HG02642 (cell line): ENCODE data around the gene ITGA3.
"Not testable (repeated sequence)": the region's sequence is repeated elsewhere in the genome, so short reads cannot be mapped to it uniquely, and the experiment has no call there.

ENCODE experiments used
- ATAC-seq: cut with Tn5 transposase; IDR thresholded peaks from one replicate; pipeline ENCODE4 v1.9.1; 2021; ENCODE audit warnings: mild to moderate bottlenecking; ENCODE audit not compliant: unreplicated experiment, poor library complexity

Gene ITGA3

DNA sequence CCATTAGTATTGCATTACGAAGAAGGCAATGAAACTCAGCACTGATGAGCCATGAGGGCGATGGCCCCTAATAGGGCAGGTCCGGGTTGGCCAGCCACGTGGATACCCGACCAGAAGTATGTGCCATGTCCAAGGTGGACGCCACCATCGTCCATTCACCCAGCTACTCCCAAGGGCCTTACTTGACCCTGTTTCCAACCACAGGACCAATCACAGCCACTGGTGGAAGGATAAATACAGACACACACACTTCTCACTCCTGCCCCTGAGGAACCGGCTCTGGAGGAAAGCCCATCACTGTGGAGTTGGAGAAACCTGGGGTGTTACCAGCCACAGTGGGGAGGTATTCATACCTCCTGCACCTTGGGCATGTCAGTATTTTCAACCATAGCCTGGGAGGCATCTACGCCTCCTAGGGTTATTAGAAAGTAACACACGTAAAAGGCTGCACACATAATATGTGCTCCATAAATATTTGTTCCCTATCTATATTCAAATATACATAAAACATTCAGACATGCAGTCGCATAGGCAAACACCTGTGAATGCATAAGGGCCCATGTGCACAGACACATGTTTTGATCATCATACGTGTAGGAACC lies 5.4 kb upstream of the ITGA3 start:
- ATAC-seq = no peak

DNA sequence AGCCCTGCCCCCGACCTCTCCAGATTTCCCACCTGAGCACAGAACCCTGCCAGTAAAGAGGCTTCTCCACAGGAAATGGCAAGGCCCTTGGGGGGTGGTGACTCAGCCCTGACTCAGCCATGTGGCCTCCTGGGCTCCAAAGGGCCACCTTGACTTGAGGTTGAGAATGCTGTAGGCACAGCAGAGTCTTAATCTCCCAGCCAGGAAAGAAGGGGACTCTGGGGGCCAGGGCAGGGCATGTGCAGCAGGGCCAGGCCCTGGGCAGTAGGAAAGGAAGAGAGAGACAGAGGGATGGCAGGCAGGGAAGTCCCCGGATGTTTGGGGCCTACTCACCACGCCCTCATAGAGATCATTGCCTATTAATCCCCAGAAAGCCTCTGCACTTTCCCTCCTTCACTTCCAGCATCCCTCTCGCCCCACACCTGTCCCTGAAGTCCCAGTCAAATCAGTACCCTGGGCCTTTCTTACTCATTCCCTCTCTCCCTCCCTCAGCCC lies 4.8 kb upstream of the ITGA3 start:
- ATAC-seq = no peak

DNA sequence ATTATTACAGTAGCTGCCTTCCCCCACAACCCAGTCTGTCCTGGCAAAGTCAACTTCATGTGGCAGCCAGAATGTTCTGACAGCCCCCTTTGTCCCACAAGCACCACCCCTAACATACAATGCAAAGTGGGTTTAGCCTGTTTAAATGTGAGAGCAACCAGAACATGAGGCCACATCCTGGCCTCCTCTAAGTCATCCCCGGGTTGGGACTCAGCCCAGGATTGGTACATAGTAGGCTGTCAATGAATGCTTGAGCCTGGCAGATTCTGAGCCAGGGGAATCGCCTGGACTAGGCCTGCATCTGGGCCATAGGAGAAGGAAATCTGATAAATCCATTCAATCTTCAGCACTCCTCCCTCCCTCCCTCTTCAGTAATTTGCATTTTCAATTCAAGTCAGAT lies 4.3 kb upstream of the ITGA3 start:
- no peak for ATAC-seq

DNA sequence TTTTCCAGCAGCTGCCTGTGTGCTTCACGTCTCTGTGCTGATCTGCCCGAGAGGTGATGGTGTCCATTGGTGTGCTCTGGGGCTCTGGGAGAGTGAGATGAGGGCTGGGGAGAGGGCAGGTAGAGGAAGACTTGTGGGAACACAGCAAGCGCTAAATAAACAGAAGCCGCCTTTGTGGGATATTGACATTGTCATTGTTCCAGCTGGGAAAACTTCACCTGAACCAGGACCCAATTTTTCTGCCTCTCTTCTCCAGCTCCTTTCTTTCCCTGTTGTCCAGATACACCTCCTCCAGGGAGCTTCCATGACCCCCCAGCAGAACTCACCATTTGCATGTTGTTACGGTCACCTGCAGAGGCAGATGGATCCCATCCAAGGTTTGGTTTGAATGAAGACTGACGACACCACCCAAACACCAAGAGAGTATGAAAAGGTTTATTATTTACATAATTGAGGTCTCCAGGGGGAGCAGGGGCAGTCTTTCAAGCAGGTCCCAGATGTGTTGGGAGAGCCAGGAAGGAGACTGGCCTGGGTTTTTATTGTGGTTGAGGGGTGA lies 3.6 kb upstream of the ITGA3 start:
- ATAC-seq = no peak

DNA sequence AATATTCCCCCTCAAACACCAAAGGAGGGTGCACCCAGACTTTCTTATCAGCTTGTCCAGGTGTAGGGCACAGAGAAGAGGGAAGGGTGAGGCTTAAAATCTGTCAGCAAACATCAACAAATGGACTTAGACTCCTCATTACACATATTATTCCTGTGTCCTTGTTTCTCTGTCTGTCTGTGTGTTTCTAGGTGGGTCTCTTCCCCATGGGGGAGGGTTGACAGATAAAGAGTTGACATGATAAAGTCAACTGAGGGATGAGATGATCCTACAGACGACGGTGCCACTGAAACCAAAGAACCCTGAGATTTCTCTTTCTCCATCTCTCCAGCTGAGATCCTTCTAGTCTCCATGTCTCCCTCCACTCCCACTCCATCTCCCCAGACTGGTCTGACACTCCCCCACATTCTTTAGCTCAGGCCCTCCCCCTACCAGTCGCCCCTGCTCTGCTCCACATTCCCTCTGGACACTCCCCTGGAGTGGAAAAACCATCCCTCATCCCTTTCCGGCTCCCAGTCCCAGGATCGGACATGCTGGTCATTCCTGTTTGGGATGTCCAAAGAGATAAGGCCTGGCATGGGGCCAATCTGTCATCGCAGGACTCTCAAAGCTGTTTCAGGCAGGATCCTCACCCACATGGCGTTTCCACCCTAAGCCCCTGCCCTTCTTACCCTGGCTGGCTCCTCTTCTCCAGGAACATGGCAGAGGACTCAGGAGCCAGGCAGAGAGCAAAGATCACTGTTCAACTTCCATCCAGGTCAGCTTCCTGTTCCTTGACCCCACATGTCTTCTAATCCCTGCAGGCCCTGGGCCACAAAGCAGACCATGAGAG lies 2.9 kb upstream of the ITGA3 start:
- no peak for ATAC-seq

DNA sequence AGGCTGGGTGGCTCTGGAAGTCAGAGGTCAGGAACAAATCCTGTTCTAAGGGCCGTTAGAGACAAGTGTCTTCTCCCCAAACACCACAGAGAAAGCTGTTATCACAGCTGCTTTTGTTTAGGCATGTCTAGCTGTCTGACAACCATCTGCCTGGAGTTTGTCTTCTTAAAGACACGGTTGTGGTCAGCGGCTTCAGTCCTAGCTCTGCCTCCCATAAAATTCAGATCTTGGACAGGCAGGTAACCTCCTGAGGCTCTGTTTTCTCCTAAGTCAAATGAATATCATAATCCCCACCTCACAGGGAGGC lies 2.3 kb upstream of the ITGA3 start:
- ATAC-seq = no peak

DNA sequence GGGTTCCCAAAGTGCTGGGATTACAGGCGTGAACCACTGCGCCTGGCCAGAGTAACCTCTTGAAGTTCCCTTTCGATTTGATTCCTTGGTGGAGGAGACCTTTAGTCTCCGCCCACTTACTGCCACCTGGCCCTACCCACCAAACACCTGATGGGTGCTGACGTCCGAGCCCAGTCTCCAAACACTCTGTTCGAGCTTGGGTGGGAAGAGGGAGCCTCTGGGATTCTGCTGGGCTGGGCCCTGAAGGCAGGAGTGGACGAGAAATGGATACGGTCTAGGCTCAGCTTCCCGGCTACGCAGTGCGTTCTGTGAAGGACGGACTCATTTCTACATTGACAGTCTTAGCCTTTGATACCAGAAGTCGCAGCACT lies 870 bp upstream of the ITGA3 start:
- ATAC-seq = no peak

DNA sequence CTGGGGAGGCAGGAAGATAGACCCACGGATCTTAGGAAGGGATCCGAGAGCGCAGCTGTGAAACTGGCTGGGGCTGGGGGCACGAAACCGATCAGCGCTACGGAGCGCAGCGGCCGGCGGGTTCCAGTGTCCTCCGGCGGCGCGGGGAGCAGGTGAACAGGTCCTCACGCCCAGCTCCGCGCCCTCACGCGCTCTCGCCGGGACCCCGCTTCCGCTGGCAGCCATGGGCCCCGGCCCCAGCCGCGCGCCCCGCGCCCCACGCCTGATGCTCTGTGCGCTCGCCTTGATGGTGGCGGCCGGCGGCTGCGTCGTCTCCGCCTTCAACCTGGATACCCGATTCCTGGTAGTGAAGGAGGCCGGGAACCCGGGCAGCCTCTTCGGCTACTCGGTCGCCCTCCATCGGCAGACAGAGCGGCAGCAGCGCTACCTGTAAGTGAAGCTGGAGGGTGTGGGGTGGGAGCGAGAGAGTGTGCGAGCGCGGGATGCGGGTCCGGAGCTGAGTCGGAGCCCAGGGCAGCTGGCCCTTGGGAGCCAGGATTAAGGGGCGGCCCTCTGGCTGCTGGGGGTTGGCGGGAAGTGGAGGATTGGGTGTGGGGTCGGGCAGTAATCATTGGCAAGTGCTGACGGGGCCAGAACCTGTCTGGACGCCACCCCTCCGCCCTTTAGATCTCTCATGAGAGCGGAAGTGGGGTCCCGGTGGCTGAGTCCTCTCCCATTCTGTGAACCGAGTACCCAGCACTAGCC lies 479 bp downstream of the ITGA3 start:
- peak; percentile 58 for ATAC-seq

DNA sequence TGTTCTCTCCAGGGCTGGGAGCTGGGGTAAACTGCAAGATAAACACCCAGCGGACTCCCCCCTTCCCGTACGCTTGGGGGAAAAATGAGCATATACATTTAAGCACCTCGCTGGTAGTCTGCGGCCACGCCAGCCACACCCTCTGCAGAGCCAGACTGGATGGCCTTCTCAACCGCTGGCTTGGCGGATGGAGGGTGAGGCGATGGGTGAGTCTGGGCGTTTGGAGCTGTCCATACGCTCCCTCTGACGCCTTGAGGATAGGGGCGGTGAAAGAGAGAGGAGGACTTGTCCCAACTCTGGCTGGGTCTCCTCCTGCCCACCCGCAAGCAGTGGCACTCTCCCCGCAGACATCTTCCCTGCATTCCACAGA lies 1.0 kb downstream of the ITGA3 start:
- ATAC-seq = no peak

DNA sequence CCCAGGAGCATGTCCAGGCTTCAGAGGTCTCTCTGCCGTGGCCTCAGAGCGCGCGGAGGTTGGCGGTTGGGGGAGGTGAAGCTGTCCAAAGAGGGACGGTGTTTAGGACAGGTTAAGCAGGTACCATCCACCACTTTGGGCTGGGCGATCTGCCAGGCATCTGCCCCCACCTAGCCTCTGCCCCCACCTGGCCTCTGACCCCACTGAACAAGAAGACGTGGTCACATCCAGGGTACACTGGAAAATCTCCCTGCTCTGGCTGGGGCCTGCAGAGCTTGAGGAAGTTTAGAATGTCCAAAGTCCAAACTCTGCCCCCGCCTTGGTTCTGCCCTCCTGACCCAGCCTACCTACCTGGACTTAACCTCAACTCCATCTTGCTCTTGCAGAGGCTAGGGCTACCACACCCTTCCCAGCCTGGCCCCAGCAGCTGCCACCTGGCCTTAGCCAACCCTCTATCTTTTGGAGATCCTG lies 1.6 kb downstream of the ITGA3 start:
- no peak for ATAC-seq

DNA sequence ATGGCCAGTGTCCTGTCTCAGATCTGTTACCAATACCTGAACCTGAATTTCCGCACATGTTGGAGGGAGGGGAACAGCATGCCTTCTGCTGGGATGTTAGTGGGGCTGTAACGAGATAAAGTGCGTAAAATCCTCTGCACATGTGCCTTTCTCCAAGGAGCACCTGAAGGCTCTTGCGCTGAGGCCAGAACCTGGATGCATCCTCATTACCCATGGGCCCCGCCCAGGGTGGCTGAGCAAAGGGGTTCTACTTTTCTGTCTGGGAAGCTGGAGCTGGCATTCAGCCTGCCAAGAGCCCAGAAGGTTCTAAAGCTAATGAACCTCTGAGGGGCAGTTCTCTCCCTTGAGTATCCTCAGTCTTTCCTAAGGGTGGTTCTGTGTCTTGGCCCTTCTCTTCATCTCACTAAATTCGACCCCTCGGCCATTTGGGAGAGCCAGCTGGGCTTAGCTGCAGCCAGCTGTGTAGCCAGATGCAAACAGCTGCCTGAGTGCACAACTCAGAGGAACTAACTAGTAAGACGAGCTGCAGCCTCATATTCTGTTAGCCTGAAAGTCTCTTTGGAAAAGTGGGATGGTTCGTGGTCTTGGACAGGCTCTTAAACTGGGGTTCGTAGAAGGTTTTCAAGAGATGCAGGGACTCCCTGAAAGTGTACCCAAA lies 2.5 kb downstream of the ITGA3 start:
- ATAC-seq = no peak

DNA sequence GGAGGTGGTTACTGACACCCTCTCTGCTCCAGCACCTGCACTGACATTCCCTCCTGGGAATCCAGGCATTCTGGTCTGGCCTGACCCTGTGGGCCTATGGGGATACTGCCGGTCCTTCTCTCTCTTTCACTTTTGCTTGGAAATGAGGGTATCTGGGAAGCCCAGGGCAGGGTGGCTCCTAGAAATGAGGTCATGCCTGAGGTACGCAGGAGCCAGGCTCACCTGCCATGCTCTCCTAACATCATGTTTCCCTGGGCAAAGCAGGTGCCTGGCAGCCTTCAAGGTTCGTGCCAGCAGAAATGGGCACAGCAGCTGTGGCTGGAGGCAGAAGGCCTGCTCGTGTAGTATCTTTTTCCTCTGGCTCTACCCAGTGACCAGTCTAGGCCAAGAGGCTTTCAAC lies 3.3 kb downstream of the ITGA3 start:
- ATAC-seq = no peak

DNA sequence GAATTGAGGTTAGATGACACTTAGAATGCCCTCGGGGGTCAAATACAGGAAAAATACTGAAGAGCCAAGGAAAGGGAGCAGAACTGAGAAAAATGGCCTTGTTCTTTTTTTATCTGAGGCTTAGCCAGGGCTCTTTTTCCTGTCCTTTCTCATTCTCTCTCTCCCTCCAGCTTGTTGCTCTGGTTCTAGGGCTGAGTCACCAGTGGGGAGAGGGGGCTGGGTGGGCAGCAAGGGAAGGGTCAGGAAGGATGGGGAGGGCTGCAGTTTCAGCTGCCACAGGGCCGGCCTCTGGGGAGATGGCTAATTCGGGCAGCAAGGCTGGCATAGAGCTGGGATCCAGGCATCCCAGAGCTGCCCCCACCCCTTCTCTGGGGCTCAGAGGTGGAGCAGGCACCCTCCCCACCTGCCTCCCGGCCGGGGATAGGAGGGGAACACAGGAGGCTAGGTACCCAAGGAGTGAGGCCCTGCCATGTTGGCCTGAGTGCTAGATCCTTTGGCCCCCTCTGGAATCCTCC lies 3.9 kb downstream of the ITGA3 start:
- ATAC-seq = no peak

DNA sequence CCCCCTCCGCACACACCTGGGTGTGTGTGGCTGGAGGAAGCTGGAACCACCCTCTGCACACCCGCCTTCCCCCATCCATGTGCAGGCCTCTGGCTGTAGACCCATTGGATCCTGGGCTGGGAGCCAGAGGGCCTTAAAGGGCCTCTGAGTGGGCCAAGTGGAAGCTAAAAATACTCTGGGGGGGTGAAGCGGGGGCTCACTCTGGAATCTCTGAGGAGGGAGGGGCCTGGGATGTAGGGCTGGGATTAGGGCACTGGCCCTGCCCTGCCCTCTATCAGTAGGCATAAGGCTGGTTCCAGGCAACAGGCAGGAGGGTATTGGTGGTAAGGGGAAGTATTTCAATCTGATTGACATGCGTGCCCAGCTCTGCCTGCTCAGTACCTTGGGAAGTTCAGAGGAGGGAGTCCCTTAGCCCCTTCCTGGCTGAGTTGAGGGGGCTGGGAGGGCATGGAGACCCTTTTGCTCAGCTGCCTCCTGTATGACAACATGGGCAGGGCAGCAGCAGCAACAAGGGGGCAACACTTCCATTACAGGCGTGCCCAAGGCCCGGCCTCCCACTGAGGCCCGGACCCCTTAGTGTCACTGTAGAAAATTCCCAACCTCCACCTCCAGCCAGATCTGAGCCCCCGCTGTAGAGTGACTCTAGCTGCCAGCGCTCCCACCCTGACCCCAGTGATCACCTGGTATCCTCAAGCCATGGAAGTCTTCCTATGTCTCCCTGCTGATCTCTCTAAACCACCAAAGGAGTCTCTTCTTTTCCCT lies 5.2 kb downstream of the ITGA3 start:
- ATAC-seq = no peak

DNA sequence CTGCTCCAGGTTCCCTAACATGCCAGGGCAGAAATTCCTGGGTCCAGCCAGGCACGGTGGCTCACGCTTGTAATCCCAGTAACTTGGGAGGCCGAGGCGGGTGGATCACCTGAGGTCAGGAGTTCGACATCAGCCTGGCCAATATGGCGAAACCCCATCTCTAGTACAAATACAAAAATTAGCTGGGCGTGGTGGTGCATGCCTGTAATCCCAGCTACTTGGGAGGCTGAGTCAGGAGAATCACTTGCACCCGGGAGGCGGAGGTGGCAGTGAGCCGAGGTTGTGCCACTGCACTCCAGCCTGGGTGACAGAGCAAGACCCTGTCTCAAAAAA lies 5.8 kb downstream of the ITGA3 start:
- not testable (repeated sequence) for ATAC-seq

DNA sequence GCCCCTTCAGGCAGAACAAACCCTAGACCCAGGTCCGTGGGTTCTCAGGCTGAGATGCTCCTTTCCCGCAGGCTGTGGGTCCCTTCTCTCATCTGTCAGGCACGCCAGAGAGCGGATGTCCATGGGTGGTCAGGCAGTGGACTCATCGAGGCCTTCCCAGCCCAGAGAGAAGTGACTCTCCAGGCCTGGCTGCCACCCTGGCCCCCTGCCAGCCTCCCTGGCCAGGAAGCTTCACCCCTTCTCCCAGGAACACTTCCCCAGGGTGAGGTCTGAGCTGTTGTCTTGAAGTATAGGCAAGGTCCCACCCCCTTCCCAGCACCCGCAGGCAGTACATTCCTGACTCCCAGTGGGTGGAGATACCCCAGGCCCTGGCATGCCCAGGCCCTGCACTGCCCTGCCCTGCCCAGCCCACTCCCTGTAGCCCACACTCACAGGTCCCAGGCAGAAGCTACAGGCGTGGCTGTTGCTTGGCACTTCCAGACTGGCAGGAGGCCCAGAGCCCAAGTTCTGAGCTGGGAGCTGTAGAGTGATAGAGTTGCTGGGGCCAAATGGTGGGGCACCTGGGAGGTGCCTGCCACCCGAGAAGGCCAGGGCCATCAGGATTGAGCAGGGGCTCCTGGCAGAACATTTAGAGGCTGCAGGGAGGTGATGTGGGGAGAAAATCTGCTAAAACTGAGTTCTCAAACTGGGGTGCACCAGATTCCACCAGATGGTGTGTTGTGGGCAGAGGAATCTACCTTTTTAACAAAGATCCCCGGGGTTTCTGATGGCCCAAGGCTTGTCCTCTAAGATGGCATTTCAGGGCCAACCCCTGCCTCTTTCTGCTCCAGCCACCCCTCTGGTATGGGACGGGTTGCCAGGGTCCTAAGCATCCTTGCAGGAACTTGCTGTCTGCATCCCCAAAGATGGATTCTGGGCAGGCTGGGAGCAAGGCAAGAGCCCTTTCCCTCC lies 6.7 kb downstream of the ITGA3 start:
- no peak for ATAC-seq

DNA sequence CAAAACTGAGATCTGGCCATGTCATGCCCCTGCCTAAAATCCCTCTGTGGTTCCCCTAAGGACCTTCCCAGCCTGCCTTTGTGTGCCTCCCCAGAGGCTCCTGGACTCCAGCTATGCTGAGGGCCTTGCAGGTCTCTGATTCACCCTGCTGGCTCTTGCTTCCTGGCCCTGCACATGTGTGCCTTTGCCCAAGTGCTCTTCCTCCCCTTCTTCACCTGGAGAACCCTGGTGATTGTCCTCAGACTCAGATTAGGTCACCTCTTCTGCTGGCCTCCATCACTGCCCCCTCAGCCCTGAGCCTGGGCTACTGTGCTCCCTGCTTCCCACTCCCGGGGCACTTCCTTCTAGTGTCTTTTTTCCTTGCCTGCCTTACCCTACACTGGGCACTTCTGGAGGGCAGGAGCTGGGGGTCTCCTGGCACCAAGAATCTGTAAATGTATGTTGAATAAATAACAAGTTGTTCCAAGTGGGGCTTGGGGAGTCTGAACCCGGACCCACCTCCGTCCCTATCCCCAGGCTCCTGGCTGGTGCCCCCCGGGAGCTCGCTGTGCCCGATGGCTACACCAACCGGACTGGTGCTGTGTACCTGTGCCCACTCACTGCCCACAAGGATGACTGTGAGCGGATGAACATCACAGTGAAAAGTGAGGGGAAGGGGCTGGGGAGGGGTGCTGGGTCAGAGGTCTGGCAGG lies 7.8 kb downstream of the ITGA3 start:
- no peak for ATAC-seq
